Large intestine (tissue), 12 donors: ENCODE data around the gene GLDC. TPM values are rescaled to one million over a fixed set of nuclear protein-coding genes. Genes with fewer than 3 reads are reported as not detected.
"Not testable (repeated sequence)": the region's sequence is repeated elsewhere in the genome, so short reads cannot be mapped to it uniquely, and the experiment has no call there.

Experiments
- DNase-seq, 2 donors: peaks; one replicate each; pipeline versions ENCODE4 v3.0.0 to v3.0.0-alpha.2; 2013
- H3K27ac ChIP-seq: one replicate; pipeline ENCODE4 v1.5.1; 2013; ENCODE audit warnings: low read length
- H3K27me3 ChIP-seq: 2 replicates; pipeline ENCODE4 v1.6.1; 2013; ENCODE audit warnings: low read length; ENCODE audit not compliant: control insufficient read depth, insufficient read depth
- H3K36me3 ChIP-seq: 2 replicates; pipeline ENCODE4 v1.6.1; 2013; ENCODE audit warnings: low read length; ENCODE audit not compliant: control insufficient read depth, insufficient read depth
- H3K4me1 ChIP-seq: one replicate; pipeline ENCODE4 v1.6.1; 2013; ENCODE audit warnings: low read length; ENCODE audit not compliant: control insufficient read depth, insufficient read depth
- H3K4me3 ChIP-seq: one replicate; pipeline ENCODE4 v1.5.1; 2013; ENCODE audit warnings: low read length
- H3K9me3 ChIP-seq: one replicate; pipeline ENCODE4 v1.6.1; 2013; ENCODE audit warnings: mild to moderate bottlenecking, low read depth, low read length, moderate library complexity; ENCODE audit not compliant: control insufficient read depth
- WGBS: methylation state at CpG from one replicate; pipeline ENCODE4 v1.1.5; 2013; ENCODE audit warnings: low lambda C conversion rate; ENCODE audit not compliant: insufficient coverage; 5-methylcytosine and 5-hydroxymethylcytosine counted together
- long read RNA-seq, 11 donors: transcript quantifications; one replicate each; lab custom pipeline, GENCODE V29; 2026
- polyA plus RNA-seq: library from polyadenylated mRNA; unstranded; fragments of 120-200 nt; gene quantifications from one replicate; pipeline ENCODE4 v1.2.1, GENCODE V29; 2013

GLDC gene
- polyA plus RNA-seq = 13.0 TPM
- long read RNA-seq, donor 1, partial matches to known transcripts = 0 of 1 reads
- long read RNA-seq, donor 1, other reads (novel, unspliced or antisense) = 0 of 1 reads
- long read RNA-seq, donor 2, partial matches to known transcripts = 0 of 1 reads
- long read RNA-seq, donor 2, other reads (novel, unspliced or antisense) = 0 of 1 reads
- long read RNA-seq, donor 3 = 0 reads
- long read RNA-seq, donor 4 = 0 reads
- long read RNA-seq, donor 5 = 0 reads
- long read RNA-seq, donor 6, partial matches to known transcripts = 0 of 7 reads
- long read RNA-seq, donor 6, other reads (novel, unspliced or antisense) = 6 of 7 reads
- long read RNA-seq, donor 7 = 0 reads
- long read RNA-seq, donor 8 = 0 reads
- long read RNA-seq, donor 9 = 0 reads
- long read RNA-seq, donor 10, partial matches to known transcripts = 0 of 2 reads
- long read RNA-seq, donor 10, other reads (novel, unspliced or antisense) = 0 of 2 reads
- long read RNA-seq, donor 11, partial matches to known transcripts = 0 of 1 reads
- long read RNA-seq, donor 11, other reads (novel, unspliced or antisense) = 0 of 1 reads

DNA sequence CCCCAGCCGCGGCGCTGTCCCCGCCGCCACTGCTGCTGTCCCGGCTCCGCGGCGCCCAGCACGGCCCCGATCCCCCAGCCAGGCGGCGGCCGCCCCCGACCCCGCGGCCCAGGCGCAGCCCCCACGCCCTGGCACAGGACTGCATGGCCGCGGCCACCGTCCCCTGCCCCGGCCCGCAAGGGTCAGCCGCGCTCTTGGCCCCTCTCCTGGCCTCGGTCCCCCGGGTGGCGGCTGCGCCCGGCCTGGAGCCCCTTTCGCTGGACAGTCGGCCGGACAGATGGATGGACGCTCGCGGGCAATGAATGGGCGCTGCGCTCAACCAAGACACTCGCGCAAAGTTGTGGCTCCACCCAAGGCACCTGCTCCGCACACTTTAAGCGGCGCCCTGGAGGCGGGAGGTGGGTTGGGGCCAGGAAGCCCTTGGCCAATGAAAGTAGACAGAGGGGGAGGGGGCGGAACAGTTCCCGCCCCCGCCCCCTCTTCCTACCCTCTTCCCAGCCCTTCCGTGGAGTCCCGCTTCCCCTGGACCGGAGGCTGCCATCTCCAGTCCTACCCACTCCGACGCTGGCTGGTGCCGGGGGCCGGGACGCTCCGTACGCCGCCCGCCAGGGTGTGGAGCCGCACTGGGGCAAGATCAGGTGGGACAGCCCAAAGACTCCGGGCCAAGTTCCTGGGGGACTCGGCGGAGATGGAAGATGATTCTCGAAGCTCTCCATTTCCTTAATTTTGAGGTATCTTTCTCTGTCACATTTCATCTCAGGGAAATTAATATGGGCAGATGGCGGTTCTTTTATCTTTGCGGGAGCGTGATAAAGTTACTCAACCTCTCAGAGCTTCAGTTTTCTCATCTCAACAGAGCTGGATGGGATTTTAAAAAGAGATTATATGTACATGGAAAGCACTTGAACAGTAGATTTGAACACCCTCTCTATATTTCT lies at the start of gene GLDC:
GLDC (minus strand) TSS at position 375 of the 938 bp plus-strand sequence; CDS start at position 145, 230 bp downstream.
- H3K27me3 ChIP-seq = peaks cover 45% of the 10 kb centered on the region
- no peaks in the 10 kb centered on the region for H3K36me3 ChIP-seq
- H3K9me3 ChIP-seq = peaks cover 2% of the 10 kb centered on the region
- no CpG with 5 or more reads among the region's 68 CpGs for WGBS
- H3K4me3 ChIP-seq = peak within 1 kb of the TSS; percentile 58
- no peak within 1 kb of the TSS for H3K27ac ChIP-seq
- peaks cover 21% of the 10 kb centered on the region for H3K4me1 ChIP-seq
- peak; percentile 66 to 87 for DNase-seq

DNA sequence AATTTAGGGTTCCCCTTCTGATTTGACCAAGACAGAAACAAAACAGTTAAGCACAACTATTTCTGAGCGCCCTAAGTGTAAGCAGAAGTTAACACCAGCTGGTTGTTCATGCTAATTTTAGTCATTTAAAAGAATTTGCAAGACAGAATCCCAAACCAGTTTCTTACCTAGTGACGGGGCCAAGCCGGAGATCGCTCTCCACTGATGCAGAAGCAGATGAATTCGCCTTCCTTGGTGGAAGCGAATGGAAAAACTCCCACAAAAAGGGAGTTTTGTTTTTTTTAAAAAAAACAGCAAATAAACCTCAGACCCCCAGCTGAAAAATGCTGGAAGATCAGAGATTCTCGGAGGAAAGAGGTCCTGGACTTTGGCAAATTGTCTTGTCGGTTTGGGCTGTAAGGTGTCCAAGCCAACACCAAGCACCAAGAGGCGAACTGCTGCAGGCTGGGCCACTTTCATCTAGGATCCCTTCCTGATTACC lies 47.4 kb upstream of the GLDC start:
- DNase-seq = no peak
- H3K36me3 ChIP-seq = no peaks in the 10 kb centered on the region
- no CpG with 5 or more reads among the region's 9 CpGs for WGBS
- H3K4me3 ChIP-seq = no peak overlapping the region
- no peaks in the 10 kb centered on the region for H3K9me3 ChIP-seq
- no peak overlapping the region for H3K27ac ChIP-seq
- no peaks in the 10 kb centered on the region for H3K27me3 ChIP-seq
- H3K4me1 ChIP-seq = no peaks in the 10 kb centered on the region

DNA sequence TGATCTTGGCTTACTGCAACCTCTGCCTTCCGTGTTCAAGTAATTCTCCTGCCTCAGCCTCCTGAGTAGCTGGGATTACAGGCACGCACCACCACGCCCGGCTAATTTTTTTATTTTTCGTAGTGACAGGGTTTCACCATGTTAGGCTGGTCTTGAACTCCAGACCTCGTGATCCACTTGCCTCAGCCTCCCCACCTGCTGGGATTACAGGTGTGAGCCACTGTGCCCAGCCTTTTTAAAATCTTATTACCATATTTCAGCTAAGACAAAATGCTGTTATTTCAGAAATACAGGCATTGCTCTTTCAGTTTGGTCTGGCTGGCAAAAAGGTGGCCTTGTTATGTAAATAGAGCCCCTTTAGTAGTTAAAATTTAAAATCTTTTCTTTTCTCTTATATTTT lies 46.9 kb upstream of the GLDC start:
- Histone ChIP-seq H3K4me3 (no peak overlapping the region), H3K9me3 (no peaks in the 10 kb centered on the region), H3K36me3 (no peaks in the 10 kb centered on the region), H3K27me3 (no peaks in the 10 kb centered on the region), H3K4me1 (no peaks in the 10 kb centered on the region), H3K27ac (no peak overlapping the region)
- no CpG with 5 or more reads among the region's 6 CpGs for WGBS
- no peak for DNase-seq

DNA sequence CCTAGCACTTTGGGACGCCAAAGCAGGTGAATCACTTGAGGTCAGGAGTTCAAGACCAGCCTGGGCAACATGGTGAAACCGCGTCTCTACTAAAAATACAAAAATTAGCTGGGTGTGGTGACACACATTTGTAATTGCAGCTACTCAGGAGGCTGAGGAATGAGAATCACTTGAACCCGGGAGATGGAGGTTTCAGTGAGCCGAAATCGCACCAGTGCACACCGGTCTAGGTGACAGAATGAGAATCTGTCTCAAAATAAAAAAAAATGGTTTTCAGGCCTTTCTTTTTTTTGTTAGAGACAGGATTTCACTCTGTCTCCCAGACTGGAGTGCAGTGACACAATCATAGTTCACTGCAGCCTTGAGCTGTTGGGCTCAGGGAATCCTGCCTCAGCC lies 45.1 kb upstream of the GLDC start:
- not testable (repeated sequence) for DNase-seq, H3K27me3 ChIP-seq, H3K4me1 ChIP-seq, H3K9me3 ChIP-seq, H3K27ac ChIP-seq, H3K36me3 ChIP-seq, H3K4me3 ChIP-seq
- WGBS = no CpG with 5 or more reads among the region's 7 CpGs

DNA sequence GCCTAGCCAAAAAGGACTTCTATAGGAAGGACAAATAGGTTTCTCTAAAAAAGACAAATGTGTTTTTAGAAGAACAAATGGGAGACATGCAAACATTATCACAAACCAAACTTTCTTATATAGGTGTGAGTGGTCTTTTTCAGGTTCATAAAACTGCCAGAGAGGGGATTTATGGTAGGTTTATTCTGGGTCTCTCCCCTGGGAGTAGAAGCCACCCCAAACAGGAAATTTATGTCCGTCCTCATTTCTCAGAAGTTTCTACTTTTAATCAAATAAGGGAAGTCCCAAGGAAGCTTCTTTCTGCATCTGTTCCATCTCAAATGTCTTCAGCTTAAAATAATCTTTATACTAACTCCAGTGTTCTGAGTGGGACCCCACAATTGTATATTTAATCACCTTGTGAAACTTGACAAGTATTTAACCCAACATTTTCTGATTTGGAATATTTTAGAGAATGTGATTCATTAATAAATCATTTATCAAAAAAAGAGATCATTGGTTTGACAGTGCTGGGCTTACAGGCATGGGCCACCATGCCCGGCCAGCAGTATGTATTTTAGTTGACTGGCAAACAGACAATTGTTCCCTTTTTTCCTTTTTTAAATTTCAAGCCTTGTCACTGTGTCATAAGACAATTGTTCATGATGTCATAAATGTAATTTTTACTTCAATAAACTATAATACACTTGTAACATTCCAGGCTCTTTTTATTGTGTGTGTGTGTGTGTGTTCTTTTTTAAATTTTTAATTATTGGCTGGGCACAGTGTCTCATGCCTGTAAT lies 44.6 kb upstream of the GLDC start:
- no peak overlapping the region for H3K27ac ChIP-seq
- H3K27me3 ChIP-seq = no peaks in the 10 kb centered on the region
- DNase-seq = no peak
- H3K4me1 ChIP-seq = no peaks in the 10 kb centered on the region
- no peaks in the 10 kb centered on the region for H3K36me3 ChIP-seq
- no peaks in the 10 kb centered on the region for H3K9me3 ChIP-seq
- no peak overlapping the region for H3K4me3 ChIP-seq
- WGBS = no CpG with 5 or more reads among the region's 2 CpGs

DNA sequence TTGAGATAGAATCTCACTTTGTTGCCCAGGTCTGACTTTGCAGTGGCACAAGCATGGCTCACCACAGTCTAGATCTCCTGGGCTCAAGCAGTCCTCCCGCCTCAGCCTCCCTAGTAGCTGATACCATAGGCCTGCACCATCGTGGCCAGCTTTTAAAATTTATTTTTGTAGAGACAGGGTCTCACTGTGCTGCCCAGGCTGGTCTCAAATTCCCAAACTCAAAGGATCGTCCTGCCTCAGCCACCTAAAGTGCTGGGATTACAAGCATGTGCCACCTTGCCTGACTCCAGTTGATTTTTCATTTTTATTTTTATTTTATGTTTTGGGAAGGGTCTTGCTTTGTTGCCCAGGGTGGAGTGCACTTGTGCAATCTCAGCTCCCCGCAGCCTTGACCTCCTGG lies 41.7 kb upstream of the GLDC start:
- H3K36me3 ChIP-seq = no peaks in the 10 kb centered on the region
- no peaks in the 10 kb centered on the region for H3K9me3 ChIP-seq
- DNase-seq = no peak
- H3K4me3 ChIP-seq = no peak overlapping the region
- H3K27ac ChIP-seq = no peak overlapping the region
- WGBS = no CpG with 5 or more reads among the region's 4 CpGs
- H3K4me1 ChIP-seq = peaks cover 6% of the 10 kb centered on the region
- H3K27me3 ChIP-seq = no peaks in the 10 kb centered on the region

DNA sequence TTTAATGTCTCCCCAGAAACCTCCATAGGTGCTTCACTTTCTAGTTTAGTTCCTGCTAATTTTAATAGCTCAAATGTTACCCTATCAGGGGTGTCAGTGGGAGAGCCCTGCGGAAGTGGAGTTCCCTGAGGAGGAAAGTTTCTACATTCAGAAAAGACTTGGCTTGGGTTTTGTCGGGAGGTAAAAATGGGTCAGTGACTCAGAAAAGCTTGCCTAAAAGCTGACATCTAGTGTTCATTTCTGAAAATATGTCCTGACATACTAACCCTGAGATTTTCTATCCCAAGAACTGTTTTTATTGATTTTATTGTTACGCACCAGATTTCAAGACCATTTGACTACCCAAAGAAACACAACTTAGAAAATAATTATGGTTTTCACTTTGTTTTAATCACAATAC lies 40.9 kb upstream of the GLDC start:
- H3K27me3 ChIP-seq = no peaks in the 10 kb centered on the region
- H3K4me3 ChIP-seq = no peak overlapping the region
- no peak for DNase-seq
- H3K27ac ChIP-seq = no peak overlapping the region
- no peaks in the 10 kb centered on the region for H3K36me3 ChIP-seq
- WGBS = 100% methylated on average over 1 of the region's 3 CpGs
- peaks cover 6% of the 10 kb centered on the region for H3K4me1 ChIP-seq
- no peaks in the 10 kb centered on the region for H3K9me3 ChIP-seq

DNA sequence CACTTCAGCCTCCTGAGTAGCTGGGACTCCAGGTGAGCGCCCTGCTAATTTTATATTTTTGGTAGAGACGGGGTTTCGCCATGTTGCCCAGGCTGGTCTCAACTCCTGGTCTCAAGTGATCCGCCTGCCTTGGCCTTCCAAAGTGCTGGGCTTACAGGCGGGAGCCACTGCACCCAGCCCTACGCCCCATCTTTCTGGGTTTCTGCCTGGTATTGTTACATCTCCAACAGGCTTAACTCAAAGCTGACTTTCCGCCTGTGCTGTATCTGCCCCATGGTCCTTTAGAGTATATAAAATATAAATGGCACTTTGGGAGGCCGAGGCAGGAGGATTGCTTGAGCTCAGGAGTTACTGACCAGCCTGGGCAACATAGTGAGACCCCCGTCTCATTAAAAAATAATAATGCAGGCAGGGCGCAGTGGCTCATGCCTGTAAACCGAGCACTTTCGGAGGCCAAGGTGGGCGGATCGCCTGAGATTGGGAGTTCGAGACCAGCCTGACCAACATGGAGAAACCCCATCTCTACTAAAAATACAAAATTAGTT lies 36.5 kb upstream of the GLDC start:
- peak overlapping the region; percentile 78 for H3K4me3 ChIP-seq

DNA sequence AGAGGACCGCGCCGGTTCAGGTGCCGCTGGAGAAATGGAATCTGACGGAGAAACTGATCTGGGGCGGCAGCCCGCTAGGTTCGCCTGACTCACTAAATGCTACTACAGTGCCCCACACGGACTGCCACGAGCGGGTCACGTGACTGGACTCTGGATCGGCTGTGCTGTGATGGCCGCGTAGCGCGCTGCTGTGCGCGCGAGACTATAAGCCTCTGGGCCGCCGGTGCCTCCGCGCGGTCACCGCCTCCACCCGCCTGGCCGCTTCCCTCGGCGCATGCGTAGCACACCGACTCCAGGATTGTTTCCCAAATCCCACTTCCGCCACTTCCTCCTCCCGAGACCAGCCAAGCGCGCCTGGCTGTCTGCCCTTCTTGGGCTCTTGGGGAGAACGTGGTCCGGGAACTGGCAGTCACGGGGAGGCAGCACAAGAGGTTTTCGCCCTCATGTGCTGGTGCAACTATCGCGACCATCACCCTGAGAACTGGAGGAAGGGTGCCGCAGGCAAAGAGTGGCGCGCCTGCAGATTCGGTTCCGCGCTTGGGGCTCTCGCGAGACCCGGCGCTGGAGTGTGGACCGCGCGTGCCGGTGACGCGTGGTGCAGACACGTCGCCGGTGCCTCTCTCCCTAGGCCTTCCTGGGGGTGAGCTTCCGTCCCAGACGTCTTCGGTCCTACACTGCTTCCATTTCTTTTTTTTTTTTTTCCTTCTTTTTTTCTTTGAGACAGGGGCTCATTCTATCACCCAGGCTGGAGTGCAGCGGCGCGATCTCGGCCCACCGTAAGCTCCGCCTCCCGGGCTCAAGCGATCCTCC lies 35.8 kb upstream of the GLDC start:
- Histone ChIP-seq H3K27ac (peak overlapping the region; percentile 97), H3K36me3 (no peaks in the 10 kb centered on the region), H3K4me1 (peaks cover 6% of the 10 kb centered on the region), H3K27me3 (no peaks in the 10 kb centered on the region), H3K4me3 (peak overlapping the region; percentile 78), H3K9me3 (no peaks in the 10 kb centered on the region)
- peak; percentile 99 for DNase-seq
- 0% methylated on average over 3 of the region's 72 CpGs for WGBS

More for the DNA sequence above, 36.5 kb upstream of the GLDC start:
- Histone ChIP-seq H3K9me3 (no peaks in the 10 kb centered on the region), H3K36me3 (no peaks in the 10 kb centered on the region), H3K27me3 (no peaks in the 10 kb centered on the region), H3K4me1 (peaks cover 6% of the 10 kb centered on the region), H3K27ac (peak overlapping the region; percentile 97)
- no CpG with 5 or more reads among the region's 15 CpGs for WGBS
- DNase-seq = no peak
